K562 treated with DMSO at 1 percent for 12 hours (cell line): Measurements from ENCODE around the gene A1BG. TPM values are rescaled to one million over a fixed set of nuclear protein-coding genes. Genes with fewer than 3 reads are reported as not detected.

Source experiments
- total RNA-seq: library from RNA; unstranded; fragments of 300-600 nt; gene quantifications from 2 replicates; pipeline ENCODE4 v1.2.3, GENCODE V29; 2022; ENCODE audit not compliant: insufficient read depth

A1BG gene
- total RNA-seq, result 45.3 and 79.2 TPM in 2 replicates

GRCh38 chr19:58352760-58353671 lies at the start of gene A1BG:
TSS of gene A1BG (minus strand) at chr19:58353492. CDS start at chr19:58353437, 55 bp downstream.

GRCh38 chr19:58395220-58395978 lies 42.1 kb upstream of the A1BG start, which contains the start of gene RNF225:
TSS of gene RNF225 (plus strand) at chr19:58395656. CDS start at chr19:58396090, 434 bp downstream.

GRCh38 chr19:58386576-58387337 lies 33.5 kb upstream of the A1BG start, which contains the start of gene RPS5:
TSS of gene RPS5 (plus strand) at chr19:58387269. CDS start at chr19:58388138, 869 bp downstream.

GRCh38 chr19:58380662-58381459 lies 27.6 kb upstream of the A1BG start, which contains the start of gene ZNF837:
TSS of gene ZNF837 (minus strand) at chr19:58381030. CDS start at chr19:58369332, 11,698 bp downstream.

GRCh38 chr19:58362272-58362994 lies 9.1 kb upstream of the A1BG start, which contains the start of gene ZNF497:
TSS of gene ZNF497 (minus strand) at chr19:58362751. CDS start at chr19:58357635, 5,116 bp downstream.

GRCh38 chr19:58326914-58327726 lies 26.2 kb downstream of the A1BG start, which contains the start of gene ZSCAN22:
TSS of gene ZSCAN22 (plus strand) at chr19:58326994. CDS start at chr19:58334803, 7,809 bp downstream.

GRCh38 chr19:58305065-58305931 lies 48.0 kb downstream of the A1BG start, which contains the start of gene ERVK3-1:
TSS of gene ERVK3-1 (plus strand) at chr19:58305377. CDS start at chr19:58312169, 6,792 bp downstream.

Other genes with a start within 250 kb of the A1BG start
- 2.2 and 2.6 TPM in 2 replicates for gene ZNF329, start 202.7 kb downstream of the A1BG start, total RNA-seq
- gene ZNF274, start 170.4 kb downstream of the A1BG start, total RNA-seq, result 19.6 and 41.4 TPM in 2 replicates
- gene ZNF544, start 124.6 kb downstream of the A1BG start, total RNA-seq, result 19.2 and 86.8 TPM in 2 replicates
- 1.1 and 2.3 TPM in 2 replicates for gene ZNF8, start 74.5 kb downstream of the A1BG start, total RNA-seq
- gene ERVK3-1, start 48.1 kb downstream of the A1BG start, total RNA-seq, result 88.3 and 106 TPM in 2 replicates
- 1.4 and 3.5 TPM in 2 replicates for gene ZSCAN22, start 26.5 kb downstream of the A1BG start, total RNA-seq
- 2.4 and 4.5 TPM in 2 replicates for gene ZNF497, start 9.3 kb upstream of the A1BG start, total RNA-seq
- 3.3 and 3.6 TPM in 2 replicates for gene ZNF837, start 27.5 kb upstream of the A1BG start, total RNA-seq
- gene RPS5, start 33.8 kb upstream of the A1BG start, total RNA-seq, result 4,498 and 7,272 TPM in 2 replicates
- not detected in 2 replicates for gene RNF225, start 42.2 kb upstream of the A1BG start, total RNA-seq
- gene ZNF584, start 55.2 kb upstream of the A1BG start, total RNA-seq, result 7.4 and 21.7 TPM in 2 replicates
- gene ZNF132, start 86.7 kb upstream of the A1BG start, total RNA-seq, result 0.32 and 0.47 TPM in 2 replicates
- 1.8 and 5.1 TPM in 2 replicates for gene ZNF324B, start 98.1 kb upstream of the A1BG start, total RNA-seq
- 8.4 and 11.7 TPM in 2 replicates for gene ZNF324, start 113.6 kb upstream of the A1BG start, total RNA-seq
- 8.1 and 13.6 TPM in 2 replicates for gene ZNF446, start 122.9 kb upstream of the A1BG start, total RNA-seq
- 20.0 and 25.4 TPM in 2 replicates for gene SLC27A5, start 158.5 kb upstream of the A1BG start, total RNA-seq
- 11.0 and 15.4 TPM in 2 replicates for gene ZBTB45, start 166.3 kb upstream of the A1BG start, total RNA-seq
- gene TRIM28, start 190.6 kb upstream of the A1BG start, total RNA-seq, result 666 and 733 TPM in 2 replicates
- 148 and 177 TPM in 2 replicates for gene CHMP2A, start 201.6 kb upstream of the A1BG start, total RNA-seq
- 113 TPM in 2 replicates for gene UBE2M, start 205.1 kb upstream of the A1BG start, total RNA-seq
- gene MZF1, start 219.8 kb upstream of the A1BG start, total RNA-seq, result 9.7 and 16.9 TPM in 2 replicates